LNCaP clone FGC (cell line): ENCODE results near the gene DOK4.

Experiments used
- DNase-seq: peaks from one replicate; pipeline ENCODE4 v3.0.0-alpha.2; 2011; ENCODE audit warnings: low read depth
- H3K4me3 ChIP-seq: 2 replicates; pipeline ENCODE4 v1.5.1; 2011; ENCODE audit warnings: mild to moderate bottlenecking, low read depth, low read length, control low read depth
- TF ChIP-seq, protein P1 (sequence below): IDR thresholded peaks from 2 replicates; pipeline ENCODE4 v1.5.1; 2012; ENCODE audit warnings: mild to moderate bottlenecking; ENCODE audit not compliant: control insufficient read depth, insufficient read depth; ENCODE audit errors: extremely low read depth

DOK4 gene

DNA sequence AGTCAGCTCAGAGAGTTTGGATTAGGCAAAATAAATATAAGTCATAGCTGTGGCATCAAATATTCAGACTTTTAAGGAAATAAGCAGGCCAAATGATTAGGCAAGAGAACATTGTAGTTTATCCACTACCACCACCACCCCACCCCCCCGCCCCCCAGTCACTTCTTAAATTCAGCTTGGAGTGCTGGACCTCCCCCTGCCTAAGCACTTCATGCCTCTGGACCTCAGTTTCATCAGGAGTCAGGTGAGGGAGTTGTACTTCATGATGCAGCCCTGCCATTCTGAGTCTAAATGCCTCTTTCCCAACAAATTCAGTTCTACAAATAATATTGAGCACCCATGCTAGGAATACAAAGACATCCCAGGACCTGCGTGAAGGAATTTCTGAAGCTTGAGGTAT lies 21.8 kb downstream of the DOK4 start:
- DNase-seq: no peak

DNA sequence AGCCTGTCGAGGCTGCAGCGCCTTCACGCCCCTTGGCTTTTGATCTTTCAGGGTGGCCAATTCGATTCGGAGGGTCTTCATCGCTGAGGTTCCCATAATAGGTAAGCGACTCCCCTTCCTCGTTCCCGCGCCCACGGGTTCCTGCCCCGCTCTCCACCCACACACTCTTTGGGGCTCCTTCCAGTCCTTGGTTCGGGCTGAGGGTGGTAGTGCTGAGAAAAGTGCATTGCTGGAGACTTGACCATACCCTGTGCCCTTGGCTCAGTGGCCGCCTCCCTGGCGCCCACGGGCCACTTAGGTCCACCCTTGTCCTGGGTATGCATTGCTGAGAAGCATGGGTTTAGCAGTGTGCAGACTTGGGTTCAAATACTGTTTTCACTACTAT lies 23.3 kb downstream of the DOK4 start:
- no peak for DNase-seq
- H3K4me3 ChIP-seq: peak overlapping the region; percentile 94
- TF ChIP-seq, protein P1, sequence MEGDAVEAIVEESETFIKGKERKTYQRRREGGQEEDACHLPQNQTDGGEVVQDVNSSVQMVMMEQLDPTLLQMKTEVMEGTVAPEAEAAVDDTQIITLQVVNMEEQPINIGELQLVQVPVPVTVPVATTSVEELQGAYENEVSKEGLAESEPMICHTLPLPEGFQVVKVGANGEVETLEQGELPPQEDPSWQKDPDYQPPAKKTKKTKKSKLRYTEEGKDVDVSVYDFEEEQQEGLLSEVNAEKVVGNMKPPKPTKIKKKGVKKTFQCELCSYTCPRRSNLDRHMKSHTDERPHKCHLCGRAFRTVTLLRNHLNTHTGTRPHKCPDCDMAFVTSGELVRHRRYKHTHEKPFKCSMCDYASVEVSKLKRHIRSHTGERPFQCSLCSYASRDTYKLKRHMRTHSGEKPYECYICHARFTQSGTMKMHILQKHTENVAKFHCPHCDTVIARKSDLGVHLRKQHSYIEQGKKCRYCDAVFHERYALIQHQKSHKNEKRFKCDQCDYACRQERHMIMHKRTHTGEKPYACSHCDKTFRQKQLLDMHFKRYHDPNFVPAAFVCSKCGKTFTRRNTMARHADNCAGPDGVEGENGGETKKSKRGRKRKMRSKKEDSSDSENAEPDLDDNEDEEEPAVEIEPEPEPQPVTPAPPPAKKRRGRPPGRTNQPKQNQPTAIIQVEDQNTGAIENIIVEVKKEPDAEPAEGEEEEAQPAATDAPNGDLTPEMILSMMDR: no peak

More for the DNA sequence above, 21.8 kb downstream of the DOK4 start:
- H3K4me3 ChIP-seq: no peak overlapping the region
- TF ChIP-seq, protein P1: no peak

DNA sequence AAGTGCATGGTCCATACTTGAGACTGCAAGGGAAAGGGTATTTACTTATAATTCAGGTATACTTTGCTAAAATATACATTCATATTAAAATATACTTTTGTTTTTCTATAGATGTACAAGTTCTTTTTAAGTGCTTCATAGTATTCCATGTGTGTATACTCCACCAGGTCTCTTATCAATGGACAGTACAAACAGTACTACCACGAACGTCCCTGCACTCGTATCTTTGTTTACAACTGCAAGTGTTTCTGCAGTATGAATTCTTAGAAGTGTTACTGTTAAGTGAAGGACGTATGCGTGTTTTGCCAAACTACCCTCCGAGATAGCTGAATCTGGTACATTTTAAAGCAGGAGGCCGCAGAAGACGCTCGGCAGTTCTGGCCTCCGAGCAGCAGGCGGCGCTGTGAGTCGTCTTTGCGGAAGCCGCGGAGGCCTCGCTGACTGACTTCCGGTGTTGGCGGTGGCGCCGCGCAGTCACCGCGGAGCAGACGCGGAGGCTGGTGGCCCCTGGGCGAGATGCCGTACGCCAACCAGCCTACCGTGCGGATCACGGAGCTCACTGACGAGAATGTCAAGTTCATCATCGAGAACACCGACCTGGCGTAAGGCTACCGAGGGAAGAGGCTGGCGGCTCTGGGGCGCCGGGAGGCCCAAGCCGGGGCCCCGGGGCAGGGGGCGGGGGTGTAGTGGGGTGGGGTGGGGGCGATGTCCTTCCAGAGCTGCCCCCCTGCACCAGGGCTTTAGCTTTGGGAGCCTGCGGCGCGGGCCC lies 23.9 kb downstream of the DOK4 start, which contains the start of gene POLR2C:
TSS of gene POLR2C (plus strand) at position 471 of the 769 bp plus-strand sequence. CDS start at position 517, 46 bp downstream.
- TF ChIP-seq, protein P1: peak; percentile 99
- DNase-seq: peak; percentile 49
- H3K4me3 ChIP-seq: peak within 1 kb of the TSS; percentile 94

DNA sequence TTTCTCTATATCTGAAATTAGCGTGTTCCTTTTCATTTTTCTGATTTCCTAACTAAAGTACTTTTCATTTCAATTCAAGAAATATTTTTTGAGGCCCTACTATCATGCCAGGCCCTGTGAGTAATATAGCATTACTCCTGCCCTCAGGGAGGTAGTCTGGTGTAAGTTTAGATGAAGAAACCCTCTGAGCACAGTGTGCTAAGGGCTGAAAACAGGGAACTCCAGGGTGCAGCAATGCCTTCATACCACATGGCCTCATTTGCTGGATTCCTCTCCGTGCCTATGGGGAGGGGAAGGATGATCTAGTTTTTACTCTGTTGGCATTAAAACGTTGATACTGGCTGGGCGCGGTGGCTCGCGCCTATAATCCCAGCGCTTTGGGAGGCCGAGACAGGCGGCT lies 34.3 kb downstream of the DOK4 start:
- no peak overlapping the region for H3K4me3 ChIP-seq
- TF ChIP-seq, protein P1: no peak
- no peak for DNase-seq

DNA sequence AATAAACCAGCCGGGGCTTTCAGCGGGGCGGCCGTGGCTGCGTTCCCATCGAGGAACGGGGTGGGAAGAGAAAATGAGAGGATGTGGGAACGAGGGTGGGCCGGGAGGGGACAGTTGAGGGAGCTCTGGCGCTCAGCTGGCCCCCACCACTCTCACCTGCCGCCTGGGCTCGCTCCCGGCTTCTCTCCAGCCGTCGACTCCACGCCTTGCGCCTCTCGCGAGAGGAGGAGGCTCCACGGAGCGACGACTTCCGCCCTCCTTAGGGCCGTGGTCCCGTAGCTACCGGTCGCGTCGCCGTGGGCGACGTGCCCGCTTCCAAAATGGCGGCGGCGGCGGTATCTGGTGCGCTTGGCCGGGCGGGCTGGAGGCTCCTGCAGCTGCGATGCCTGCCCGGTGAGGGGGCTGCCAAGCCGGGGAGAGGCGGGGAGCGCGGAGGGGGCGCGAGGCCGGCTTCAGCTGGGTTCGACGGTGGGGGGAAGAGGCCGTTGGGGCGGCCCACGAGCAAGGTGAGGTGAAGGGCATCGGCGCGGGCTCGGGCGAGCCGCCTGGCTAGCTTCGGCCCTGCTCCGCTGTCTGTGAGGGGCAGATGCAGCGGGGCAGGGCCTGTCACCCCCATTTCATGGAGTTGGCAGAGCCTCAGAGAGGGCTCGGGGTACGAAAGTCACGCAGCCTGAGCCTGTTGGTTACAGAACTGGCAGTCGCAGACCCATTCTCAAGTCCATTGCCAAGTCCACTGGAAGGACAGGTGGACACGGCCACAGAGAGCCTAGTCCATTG lies 38.9 kb downstream of the DOK4 start, which contains the start of the genes CIAPIN1 and COQ9:
TSS of gene CIAPIN1 (minus strand) at position 200 of the 777 bp plus-strand sequence. CDS start 6,457 bp downstream, outside the sequence.
TSS of gene COQ9 (plus strand) at position 294 of the 777 bp plus-strand sequence. CDS start at position 321, 27 bp downstream.
- DNase-seq: peak; percentile 74
- TF ChIP-seq, protein P1: no peak
- peak within 1 kb of the TSS; percentile 96 for H3K4me3 ChIP-seq

DNA sequence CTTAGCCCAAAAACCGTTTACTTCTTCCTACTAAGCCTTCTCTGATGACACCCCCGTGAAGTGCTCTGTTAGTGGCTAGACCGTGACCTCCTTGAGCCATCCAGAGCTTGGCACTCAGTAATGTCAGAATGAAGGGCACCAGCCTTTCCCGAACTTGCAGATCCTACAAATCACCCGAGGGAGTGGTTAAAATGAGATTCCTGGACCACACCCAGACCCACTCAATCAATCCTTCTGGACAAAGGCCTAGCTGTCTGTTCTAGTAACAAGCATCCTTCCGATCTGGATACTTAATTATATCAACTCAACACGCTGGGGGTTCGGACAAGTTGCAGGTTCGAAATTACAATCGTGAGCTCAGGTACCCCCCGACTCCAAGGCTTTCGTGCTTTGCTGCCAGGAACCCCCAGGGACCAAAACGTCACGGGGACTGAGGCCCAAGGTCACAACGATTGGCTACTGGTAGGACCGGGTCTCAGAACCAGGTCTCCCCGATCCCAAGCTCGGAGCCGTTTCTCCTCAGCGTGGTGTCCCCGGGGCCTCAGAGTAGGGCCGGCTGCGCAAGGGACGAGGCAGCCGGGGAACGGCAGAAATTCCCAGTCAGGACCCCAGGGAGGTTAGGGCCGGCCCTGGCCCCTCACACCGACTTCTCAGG lies 39.6 kb downstream of the DOK4 start:
- no peak for DNase-seq
- peak overlapping the region; percentile 96 for H3K4me3 ChIP-seq
- TF ChIP-seq, protein P1: no peak
